WI38 (cell line): Measurements from ENCODE around the gene NFIX.

Experiments
- H3K4me3 ChIP-seq: 2 replicates; pipeline ENCODE4 v1.5.1; 2011; ENCODE audit warnings: low read depth, mild to moderate bottlenecking, control low read depth, low read length
- TF ChIP-seq, protein P1 (sequence below): IDR thresholded peaks from 2 replicates; pipeline ENCODE4 v1.5.1; 2012; ENCODE audit warnings: low read depth, mild to moderate bottlenecking, control low read depth, low read length

Gene NFIX

DNA sequence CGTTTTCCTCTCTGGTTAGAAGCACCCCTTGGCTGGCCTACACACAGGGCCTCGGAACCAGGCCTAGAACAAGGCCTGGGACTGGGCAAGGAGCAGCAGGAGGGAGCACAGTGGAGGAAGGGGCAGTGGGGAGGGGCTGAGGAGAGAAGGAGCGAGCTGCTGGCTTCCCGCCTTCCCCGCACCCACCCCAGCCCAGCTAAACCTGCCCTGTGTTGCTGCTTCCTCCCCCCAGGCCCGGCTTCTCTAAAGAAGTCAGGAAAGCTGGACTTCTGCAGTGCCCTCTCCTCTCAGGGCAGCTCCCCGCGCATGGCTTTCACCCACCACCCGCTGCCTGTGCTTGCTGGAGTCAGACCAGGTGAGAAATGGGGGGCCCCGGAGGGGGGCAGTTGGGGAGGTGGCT, 83.1 kb downstream of the NFIX start:
- no peak overlapping the region for H3K4me3 ChIP-seq
- TF ChIP-seq, protein P1, sequence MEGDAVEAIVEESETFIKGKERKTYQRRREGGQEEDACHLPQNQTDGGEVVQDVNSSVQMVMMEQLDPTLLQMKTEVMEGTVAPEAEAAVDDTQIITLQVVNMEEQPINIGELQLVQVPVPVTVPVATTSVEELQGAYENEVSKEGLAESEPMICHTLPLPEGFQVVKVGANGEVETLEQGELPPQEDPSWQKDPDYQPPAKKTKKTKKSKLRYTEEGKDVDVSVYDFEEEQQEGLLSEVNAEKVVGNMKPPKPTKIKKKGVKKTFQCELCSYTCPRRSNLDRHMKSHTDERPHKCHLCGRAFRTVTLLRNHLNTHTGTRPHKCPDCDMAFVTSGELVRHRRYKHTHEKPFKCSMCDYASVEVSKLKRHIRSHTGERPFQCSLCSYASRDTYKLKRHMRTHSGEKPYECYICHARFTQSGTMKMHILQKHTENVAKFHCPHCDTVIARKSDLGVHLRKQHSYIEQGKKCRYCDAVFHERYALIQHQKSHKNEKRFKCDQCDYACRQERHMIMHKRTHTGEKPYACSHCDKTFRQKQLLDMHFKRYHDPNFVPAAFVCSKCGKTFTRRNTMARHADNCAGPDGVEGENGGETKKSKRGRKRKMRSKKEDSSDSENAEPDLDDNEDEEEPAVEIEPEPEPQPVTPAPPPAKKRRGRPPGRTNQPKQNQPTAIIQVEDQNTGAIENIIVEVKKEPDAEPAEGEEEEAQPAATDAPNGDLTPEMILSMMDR, result no peak

DNA sequence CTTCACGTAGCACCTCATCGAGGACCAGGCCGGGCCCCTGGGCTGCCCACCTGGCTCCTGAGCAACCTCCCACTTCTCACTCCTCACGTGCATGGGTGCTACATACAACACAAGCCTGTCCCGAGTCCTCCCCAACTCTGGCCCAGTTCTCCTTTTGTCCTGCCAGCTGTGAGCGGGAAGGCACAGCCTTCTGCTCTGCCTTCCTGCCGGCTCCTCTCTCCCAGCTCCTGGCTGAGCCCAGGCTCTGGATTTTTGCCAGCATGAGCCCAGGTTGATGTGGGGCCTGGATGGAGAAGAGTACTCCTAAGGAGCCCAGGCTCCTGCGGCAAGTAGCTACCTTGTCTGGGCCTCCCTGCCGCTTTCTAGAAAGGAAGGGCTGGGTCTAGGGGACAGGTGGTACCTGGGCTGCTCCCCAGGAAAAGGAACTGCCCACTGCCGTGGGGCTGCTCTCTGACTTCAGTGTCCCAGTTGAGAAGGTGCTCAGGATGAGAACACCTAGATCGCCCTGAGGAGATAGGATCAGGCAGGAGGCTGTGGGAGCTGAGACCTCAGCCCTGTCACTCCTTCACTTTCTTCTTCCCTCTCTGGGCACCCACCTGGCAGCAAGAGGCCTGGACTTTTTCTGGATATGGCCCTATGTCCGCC, 83.7 kb downstream of the NFIX start:
- no peak overlapping the region for H3K4me3 ChIP-seq
- TF ChIP-seq, protein P1, result no peak

DNA sequence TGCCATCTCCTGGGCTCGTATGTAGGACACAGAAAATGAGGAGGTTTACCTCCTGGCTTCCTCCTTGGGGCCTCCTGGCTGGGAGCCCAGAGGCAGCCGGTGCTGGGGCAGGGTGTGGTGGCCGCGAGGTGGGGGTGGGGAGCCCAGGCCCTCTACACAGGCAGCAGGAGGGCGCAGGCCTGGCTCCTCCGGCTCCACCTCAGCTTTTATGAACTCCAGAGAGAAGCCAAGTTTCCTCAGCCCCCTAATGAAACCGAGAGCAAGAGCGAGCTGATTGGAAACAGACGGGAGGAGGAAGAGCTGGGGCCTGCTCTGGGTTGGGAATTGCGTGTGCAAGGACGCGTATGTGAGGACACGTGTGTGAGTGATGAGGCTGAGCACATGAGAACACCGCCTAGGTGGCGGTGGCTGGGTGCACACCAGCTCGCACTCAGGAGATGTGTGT, 84.3 kb downstream of the NFIX start:
- TF ChIP-seq, protein P1, result no peak
- no peak overlapping the region for H3K4me3 ChIP-seq

DNA sequence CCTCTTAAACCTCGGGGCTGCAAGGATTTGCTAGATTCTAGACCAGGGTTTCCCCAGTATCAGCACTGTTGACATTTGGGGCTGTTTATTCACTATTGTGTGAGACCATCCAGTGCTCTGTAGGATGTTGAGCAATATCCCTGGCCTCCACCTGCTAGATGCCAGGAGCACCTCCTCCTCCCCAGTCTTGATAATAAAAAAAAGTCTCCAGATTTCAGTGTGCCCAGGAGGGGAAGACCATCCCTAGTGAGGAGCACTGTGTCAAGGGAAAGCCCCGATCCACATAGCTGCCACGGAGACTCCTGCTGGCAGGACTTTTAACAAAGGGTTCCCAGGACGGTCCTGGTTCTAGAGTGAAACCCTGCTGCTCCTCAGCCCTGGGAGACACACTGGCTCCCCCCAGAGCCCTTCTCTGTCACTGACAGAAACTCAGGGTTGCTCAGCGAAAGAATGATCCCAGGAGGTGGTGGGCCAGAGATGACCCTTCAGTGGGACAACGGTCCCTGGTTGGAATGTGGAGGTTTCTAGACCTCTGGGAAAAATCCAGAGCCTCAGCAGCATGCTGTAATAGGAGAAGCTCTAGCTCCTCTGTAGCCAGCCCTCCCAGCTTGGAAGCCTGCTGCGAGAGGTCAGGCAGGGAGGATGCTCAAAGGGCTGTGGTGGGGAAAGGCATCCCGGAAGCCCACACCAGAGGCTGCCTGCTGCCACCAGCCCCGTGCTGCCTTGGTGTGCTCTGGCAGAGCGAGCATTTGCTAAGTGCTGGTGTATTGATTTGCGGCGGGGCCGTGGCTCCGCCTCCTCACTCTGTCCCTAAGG, 87.1 kb downstream of the NFIX start:
- H3K4me3 ChIP-seq, result no peak overlapping the region
- TF ChIP-seq, protein P1, result peak; percentile 43

DNA sequence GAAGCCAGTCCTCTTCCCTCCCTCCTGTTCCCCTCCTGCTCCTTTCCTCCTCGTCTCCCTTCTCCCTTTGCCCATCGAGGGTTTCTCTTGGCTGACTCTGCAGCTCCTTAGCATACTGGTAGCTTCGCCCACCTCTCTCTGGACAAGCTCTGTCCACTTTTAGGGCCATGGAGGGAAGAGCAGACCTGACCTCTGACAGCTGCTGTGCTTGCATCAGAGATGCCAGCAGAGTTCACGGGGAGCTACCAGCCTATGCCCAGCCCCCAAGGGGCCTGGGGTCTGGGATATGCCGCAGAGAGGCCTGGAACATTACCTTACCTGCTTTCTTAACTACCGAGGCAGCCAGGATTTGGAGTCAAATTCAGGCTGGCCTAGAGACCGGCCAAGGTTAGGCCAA, 87.7 kb downstream of the NFIX start:
- no peak overlapping the region for H3K4me3 ChIP-seq
- TF ChIP-seq, protein P1, result no peak

DNA sequence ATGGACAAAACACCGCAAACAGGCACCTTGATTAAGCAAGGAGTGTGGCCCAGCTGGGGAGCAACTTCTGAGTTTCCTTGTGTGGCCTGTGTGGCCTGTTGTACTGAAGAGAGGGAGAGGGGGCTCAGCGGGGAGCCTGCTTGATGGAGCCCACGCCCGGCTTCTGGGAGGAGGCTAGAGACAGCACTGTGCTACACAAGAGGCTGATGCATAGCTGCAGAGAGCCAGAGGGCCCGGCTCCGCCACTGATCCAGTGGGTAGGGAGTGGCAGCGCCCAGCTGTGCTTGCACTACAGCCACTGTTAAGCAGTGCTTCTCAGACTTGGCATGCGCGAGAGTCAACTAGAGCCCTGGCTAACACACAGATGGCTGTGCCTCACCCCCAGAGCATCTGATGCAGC, 88.4 kb downstream of the NFIX start:
- TF ChIP-seq, protein P1, result no peak
- H3K4me3 ChIP-seq, result no peak overlapping the region

DNA sequence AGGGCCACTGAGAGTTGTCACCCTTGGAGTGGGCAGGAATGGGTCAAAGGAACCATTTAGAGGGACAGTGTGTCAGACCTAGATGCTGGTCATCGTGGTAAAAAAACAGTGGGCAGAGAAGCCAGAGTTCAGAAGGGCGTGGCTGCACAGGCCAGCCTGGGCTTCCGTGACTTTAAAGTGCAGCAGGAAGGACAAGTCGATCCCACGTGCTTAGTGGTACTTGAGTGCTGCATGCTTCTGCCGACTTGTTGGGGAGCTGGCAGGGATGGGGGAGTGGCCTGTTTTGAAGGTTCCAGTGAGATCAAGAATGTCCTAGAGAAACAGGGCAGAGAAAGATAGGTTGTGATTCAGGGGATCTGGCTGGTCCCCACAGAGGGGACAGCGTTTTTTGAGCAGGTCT, 90.4 kb downstream of the NFIX start:
- no peak overlapping the region for H3K4me3 ChIP-seq
- TF ChIP-seq, protein P1, result no peak
